HepG2 (cell line): ENCODE results near the gene RPS23. TPM values are rescaled to one million over a fixed set of nuclear protein-coding genes. Genes with fewer than 3 reads are reported as not detected.

Experiments
- ATAC-seq: fragments of 200-7000 bp; cut with Tn5 transposase; 3 replicates; pipeline ENCODE4 v1.9.1; 2020; ENCODE audit warnings: mild to moderate bottlenecking, moderate library complexity
- BruUV-seq: library from RNA; stranded (reverse); fragments of 400-500 nt; replicated peaks from 2 replicates; lab custom pipeline; 2021; lab: Mats Ljungman, UMichigan
- CTCF ChIA-PET: fragments of 300-600 bp; formaldehyde crosslinking; extraction: SDS; loops from one replicate; lab custom pipeline; 2021; ENCODE audit warnings: low total read pairs, inconsistent platforms, low intra/inter-chr PET ratio; lab: Yijun Ruan, JAX
- POLR2A ChIA-PET: fragments of 350-600 bp; sonication (Branson Sonifier 250); formaldehyde crosslinking; loops from one replicate; lab custom pipeline; 2020; ENCODE audit warnings: antibody characterized with exemption, inconsistent platforms; lab: Yijun Ruan, JAX
- DNase-seq: peaks from one replicate; pipeline ENCODE4 v3.0.0-alpha.2; 2015; ENCODE audit warnings: low spot score
- FAIRE-seq: peaks from 3 replicates; lab custom pipeline; 2011; peaks lifted over from hg19 to GRCh38; lab: Jason Lieb, UNC
- H2AFZ ChIP-seq: one replicate; pipeline ENCODE4 v1.6.1; 2011; ENCODE audit warnings: low read length, inconsistent platforms
- H3K27ac ChIP-seq: fragments of 300-600 bp; 3 replicates; pipeline ENCODE4 v1.8.0; 2011; ENCODE audit warnings: mixed run types, mild to moderate bottlenecking, mixed read lengths, low read length, inconsistent platforms; ENCODE audit not compliant: insufficient read depth; ENCODE audit errors: extremely low read length
- H3K27me3 ChIP-seq, 2 experiments: fragments of 200-600 bp in 1 of 2; 2 replicates in 1 of 2; 3 replicates in 1 of 2; pipeline versions ENCODE4 v1.6.0 to v1.8.0; 2011; ENCODE audit warnings: low read length in 2 of 2, mild to moderate bottlenecking in 2 of 2, moderate library complexity in 2 of 2, inconsistent platforms in 1 of 2; ENCODE audit not compliant: insufficient read depth in 2 of 2, control insufficient read depth in 1 of 2
- H3K36me3 ChIP-seq, 2 experiments: fragments of 200-600 bp in 1 of 2; replicated peaks in 1 of 2; 2 replicates in 1 of 2; 3 replicates in 1 of 2; pipeline versions ENCODE4 v1.5.1 to v1.8.0; 2011; ENCODE audit warnings: low read length in 2 of 2, inconsistent platforms in 1 of 2; ENCODE audit not compliant: insufficient read depth in 2 of 2, control insufficient read depth in 1 of 2
- H3K4me1 ChIP-seq: 2 replicates; pipeline ENCODE4 v1.5.1; 2012; ENCODE audit warnings: low read length, inconsistent platforms; ENCODE audit not compliant: insufficient read depth
- H3K4me2 ChIP-seq: 2 replicates; pipeline ENCODE4 v1.6.0; 2011; ENCODE audit warnings: low read depth, low read length, inconsistent platforms
- H3K4me3 ChIP-seq, 3 experiments: fragments of 200-600 bp in 1 of 3; sonication (generic), shearing (Covaris generic) in 1 of 3; replicated peaks in 1 of 3; 2 replicates each; pipeline ENCODE4 v1.5.1; 2011 to 2016; ENCODE audit warnings: low read length in 3 of 3, inconsistent platforms in 2 of 3, low read depth in 2 of 3, mild to moderate bottlenecking in 2 of 3, control low read depth in 1 of 3, mixed read lengths in 1 of 3; ENCODE audit not compliant: insufficient read depth in 1 of 3
- H3K79me2 ChIP-seq: one replicate; pipeline ENCODE4 v1.6.1; 2011; ENCODE audit warnings: low read length, inconsistent platforms; ENCODE audit not compliant: insufficient read depth
- H3K9ac ChIP-seq: 2 replicates; pipeline ENCODE4 v1.6.0; 2011; ENCODE audit warnings: mild to moderate bottlenecking, low read depth, low read length, inconsistent platforms; ENCODE audit not compliant: insufficient read depth
- H3K9me3 ChIP-seq: 2 replicates; pipeline ENCODE4 v1.5.1; 2012; ENCODE audit warnings: mild to moderate bottlenecking, low read length
- H4K20me1 ChIP-seq: 2 replicates; pipeline ENCODE4 v1.6.0; 2011; ENCODE audit warnings: inconsistent platforms, mild to moderate bottlenecking, low read length, moderate library complexity; ENCODE audit not compliant: insufficient read depth
- ARNT2 ChIP-seq: sonication (generic); formaldehyde crosslinking; IDR thresholded peaks from 2 replicates; pipeline ENCODE4 v1.8.0; 2022; ENCODE audit warnings: mild to moderate bottlenecking, low read depth, missing genetic modification reagents, moderate library complexity
- ELF1 ChIP-seq: sonication (generic); formaldehyde crosslinking; IDR thresholded peaks from 2 replicates; pipeline ENCODE4 v1.4.0; 2020; ENCODE audit warnings: missing genetic modification reagents
- ERF ChIP-seq: IDR thresholded peaks from 2 replicates; pipeline ENCODE4 v1.6.1; 2018; ENCODE audit warnings: missing biosample characterization, missing genetic modification reagents
- KLF16 ChIP-seq, 2 experiments: sonication (generic) in 1 of 2; formaldehyde crosslinking in 1 of 2; IDR thresholded peaks; 2 replicates each; pipeline versions ENCODE4 v1.6.1 to v1.8.0; 2016 to 2023; ENCODE audit warnings: missing genetic modification reagents in 2 of 2, missing compliant biosample characterization in 1 of 2
- MAFK ChIP-seq, 2 experiments: IDR thresholded peaks in 1 of 2; conservative IDR thresholded peaks in 1 of 2; 2 replicates each; pipeline ENCODE4 v1.6.1; 2011; ENCODE audit warnings: improper control_type of control experiment in 2 of 2, low read length in 2 of 2
- PHB2 ChIP-seq: fragments of 450-650 bp; IDR thresholded peaks from 2 replicates; pipeline ENCODE4 v1.6.1; 2018; ENCODE audit not compliant: partially characterized antibody
- RFX3 ChIP-seq: IDR thresholded peaks from 2 replicates; pipeline ENCODE4 v1.6.1; 2016; ENCODE audit warnings: missing biosample characterization, missing genetic modification reagents
- SSRP1 ChIP-seq: IDR thresholded peaks from 2 replicates; pipeline ENCODE4 v1.6.1; 2016; ENCODE audit warnings: control low read depth
- YEATS2 ChIP-seq: sonication (generic); formaldehyde crosslinking; IDR thresholded peaks from 2 replicates; pipeline ENCODE4 v1.4.0; 2020; ENCODE audit warnings: missing genetic modification reagents, borderline replicate concordance
- ZFP36L1 ChIP-seq: sonication (generic); formaldehyde crosslinking; IDR thresholded peaks from 2 replicates; pipeline ENCODE4 v1.8.0; 2022; ENCODE audit warnings: mild to moderate bottlenecking, missing genetic modification reagents, moderate library complexity
- ZNF33A ChIP-seq: sonication (generic); formaldehyde crosslinking; IDR thresholded peaks from 2 replicates; pipeline ENCODE4 v1.5.1; 2020; ENCODE audit warnings: missing genetic modification reagents, mild to moderate bottlenecking, moderate library complexity, borderline replicate concordance
- ZNF432 ChIP-seq: sonication (generic); formaldehyde crosslinking; IDR thresholded peaks from 2 replicates; pipeline ENCODE4 v1.5.0; 2020; ENCODE audit warnings: missing genetic modification reagents, mild to moderate bottlenecking, borderline replicate concordance
- ZNF576 ChIP-seq: sonication (generic); formaldehyde crosslinking; IDR thresholded peaks from 2 replicates; pipeline ENCODE4 v1.4.0; 2020; ENCODE audit warnings: mild to moderate bottlenecking, missing genetic modification reagents
- ZNF589 ChIP-seq: sonication (generic); formaldehyde crosslinking; conservative IDR thresholded peaks from 2 replicates; pipeline ENCODE4 v1.8.0; 2022; ENCODE audit warnings: mild to moderate bottlenecking, moderate library complexity, missing genetic modification reagents
- ZNF775 ChIP-seq: sonication (generic); formaldehyde crosslinking; IDR thresholded peaks from 2 replicates; pipeline ENCODE4 v1.4.0; 2020; ENCODE audit warnings: missing genetic modification reagents, mild to moderate bottlenecking, moderate library complexity, borderline replicate concordance
- ZNF777 ChIP-seq: sonication (generic); formaldehyde crosslinking; IDR thresholded peaks from 2 replicates; pipeline ENCODE4 v1.4.0; 2020; ENCODE audit warnings: missing genetic modification reagents
- WGBS: methylation state at CpG from one replicate; pipeline ENCODE4 v1.1.6; 2017; ENCODE audit warnings: low lambda C conversion rate; 5-methylcytosine and 5-hydroxymethylcytosine counted together
- in situ Hi-C: cut with HindIII; loops from 2 replicates; pipeline ENCODE4 v1.10.0; 2017; ENCODE audit warnings: low pct_unique_long_range_greater_than_20kb; ENCODE audit not compliant: extremely low pct_ligation_motif_present
- intact Hi-C: fragments of 100-400 bp; cut with micrococcal nuclease; formaldehyde crosslinking; loops from one replicate; pipeline ENCODE4 v1.10.0; 2022; ENCODE audit not compliant: unreplicated experiment
- polyA plus RNA-seq, 8 experiments: library from polyadenylated mRNA; depleted of rRNA in 3 of 8; stranded (reverse) in 7 of 8; unstranded in 1 of 8; fragments of >200 nt; fragmentation: Illumina TruSeq in 4 of 8; extraction: Trizol in 4 of 8; gene quantifications; 2 replicates each; pipeline versions ENCODE4 v1.2.1 to v1.2.3, GENCODE V29; 2011 to 2016; ENCODE audit warnings: low read depth in 4 of 8, missing spikeins in 1 of 8, mixed read lengths in 1 of 8; ENCODE audit not compliant: insufficient read depth in 1 of 8
- total RNA-seq, 5 experiments: library from RNA; depleted of rRNA; stranded (reverse); fragments of >200 nt; fragmentation: Illumina TruSeq; extraction: Trizol; gene quantifications; 2 replicates each; pipeline ENCODE4 v1.2.3, GENCODE V29; 2016; ENCODE audit warnings: low read depth in 1 of 5

RPS23 gene
- total and polyA plus RNA-seq, 2 of the 13 experiments (the other 11 are each of a cell fraction or from before 2014, with no cell fraction given) = 3,088 to 3,235 TPM

GRCh38 chr5:82320966-82321365 is 42.8 kb upstream of the RPS23 start:
- TF ChIP-seq ZNF576 (CRISPR knock-in tag) (no peak), ARNT2 (CRISPR knock-in tag) (no peak), ZNF777 (CRISPR knock-in tag) (no peak), MAFK (conservative IDR thresholded peaks at IDR 0.05 in 1 of 2, IDR thresholded peaks at IDR 0.05 in 1 of 2; ENCODE audit: low read length in 2 of 2) (no peak), ZNF33A (CRISPR knock-in tag) (no peak), ZFP36L1 (CRISPR knock-in tag) (no peak), ELF1 (no peak), KLF16 (CRISPR knock-in tag; IDR thresholded peaks at IDR 0.05) (no peak), RFX3 (CRISPR knock-in tag) (no peak), SSRP1 (CRISPR knock-in tag) (no peak), YEATS2 (no peak), ZNF589 (no peak), ZNF775 (CRISPR knock-in tag) (no peak), PHB2 (no peak), ZNF432 (no peak), ERF (CRISPR knock-in tag) (no peak)
- ATAC-seq (no peak), FAIRE-seq (no peak), DNase-seq (no peak)
- 39% methylated on average over 2 of the region's 2 CpGs for WGBS
- H3K4me1 ChIP-seq = no peaks in the 10 kb centered on the region
- no peaks in the 10 kb centered on the region for H4K20me1 ChIP-seq
- no peak overlapping the region for H2AFZ ChIP-seq
- ChIA-PET POLR2A (no interaction called here), CTCF (no interaction called here)
- no TSS peak for BruUV-seq
- no peak overlapping the region for H3K27ac ChIP-seq
- H3K27me3 ChIP-seq = 0 out of 5 replicates have a peak, but pooled peaks cover 0 to 2% of the 10 kb centered on the region in 2 experiments
- H3K4me3 ChIP-seq = no peak overlapping the region
- no peaks in the 10 kb centered on the region for H3K9me3 ChIP-seq
- H3K36me3 ChIP-seq = no peaks in the 10 kb centered on the region
- no peak overlapping the region for H3K9ac ChIP-seq
- H3K79me2 ChIP-seq = no peaks in the 10 kb centered on the region
- intact Hi-C loops = no loop called here
- no peak overlapping the region for H3K4me2 ChIP-seq
- in situ Hi-C loops = no loop called here
